ENCODE results near the gene ZBTB20. TPM values are rescaled to one million over a fixed set of nuclear protein-coding genes. Genes with fewer than 3 reads are reported as not detected.

ZBTB20 gene
- polyA plus RNA-seq, 1 donor from 2014 or later: 4.8 TPM

DNA sequence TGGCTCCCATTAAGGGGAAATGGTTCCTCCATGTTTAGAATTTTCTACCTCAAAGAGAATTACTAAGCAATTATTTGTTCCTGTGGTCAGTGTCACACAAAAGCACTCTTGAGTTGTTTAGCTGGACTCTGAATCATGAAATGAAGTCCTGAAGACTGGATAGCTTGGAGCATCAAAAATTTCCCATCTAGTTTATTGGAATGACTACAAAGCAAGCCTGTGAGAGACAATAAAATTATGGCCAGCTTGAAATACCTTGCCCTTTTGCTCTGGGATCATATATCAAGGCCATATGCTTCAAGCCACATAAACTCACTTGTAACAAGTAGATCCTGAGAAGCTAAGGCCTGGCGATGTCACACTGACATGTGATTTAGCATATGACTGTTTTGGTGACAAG lies 561.0 kb downstream of the ZBTB20 start:
- TF ChIP-seq RAD21 (conservative IDR thresholded peaks at IDR 0.05) (no peak), POLR2AphosphoS5 (IDR thresholded peaks at IDR 0.05) (no peak), EP300 (conservative IDR thresholded peaks at IDR 0.05; ENCODE audit: poor library complexity, severe bottlenecking) (no peak), MXI1 (conservative IDR thresholded peaks at IDR 0.05; ENCODE audit: poor library complexity, severe bottlenecking) (no peak), EZH2 (IDR thresholded peaks at IDR 0.05; ENCODE audit: borderline replicate concordance, insufficient read depth, low read length, poor library complexity, severe bottlenecking) (no peak), TAF1 (IDR thresholded peaks at IDR 0.05; ENCODE audit: low read depth) (no peak)
- TF ChIP-seq, protein P1, sequence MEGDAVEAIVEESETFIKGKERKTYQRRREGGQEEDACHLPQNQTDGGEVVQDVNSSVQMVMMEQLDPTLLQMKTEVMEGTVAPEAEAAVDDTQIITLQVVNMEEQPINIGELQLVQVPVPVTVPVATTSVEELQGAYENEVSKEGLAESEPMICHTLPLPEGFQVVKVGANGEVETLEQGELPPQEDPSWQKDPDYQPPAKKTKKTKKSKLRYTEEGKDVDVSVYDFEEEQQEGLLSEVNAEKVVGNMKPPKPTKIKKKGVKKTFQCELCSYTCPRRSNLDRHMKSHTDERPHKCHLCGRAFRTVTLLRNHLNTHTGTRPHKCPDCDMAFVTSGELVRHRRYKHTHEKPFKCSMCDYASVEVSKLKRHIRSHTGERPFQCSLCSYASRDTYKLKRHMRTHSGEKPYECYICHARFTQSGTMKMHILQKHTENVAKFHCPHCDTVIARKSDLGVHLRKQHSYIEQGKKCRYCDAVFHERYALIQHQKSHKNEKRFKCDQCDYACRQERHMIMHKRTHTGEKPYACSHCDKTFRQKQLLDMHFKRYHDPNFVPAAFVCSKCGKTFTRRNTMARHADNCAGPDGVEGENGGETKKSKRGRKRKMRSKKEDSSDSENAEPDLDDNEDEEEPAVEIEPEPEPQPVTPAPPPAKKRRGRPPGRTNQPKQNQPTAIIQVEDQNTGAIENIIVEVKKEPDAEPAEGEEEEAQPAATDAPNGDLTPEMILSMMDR (IDR thresholded peaks at IDR 0.05; ENCODE audit: poor library complexity, severe bottlenecking): no peak
- no peaks in the 10 kb centered on the region for H4K20me1 ChIP-seq (ENCODE audit: insufficient read depth)

DNA sequence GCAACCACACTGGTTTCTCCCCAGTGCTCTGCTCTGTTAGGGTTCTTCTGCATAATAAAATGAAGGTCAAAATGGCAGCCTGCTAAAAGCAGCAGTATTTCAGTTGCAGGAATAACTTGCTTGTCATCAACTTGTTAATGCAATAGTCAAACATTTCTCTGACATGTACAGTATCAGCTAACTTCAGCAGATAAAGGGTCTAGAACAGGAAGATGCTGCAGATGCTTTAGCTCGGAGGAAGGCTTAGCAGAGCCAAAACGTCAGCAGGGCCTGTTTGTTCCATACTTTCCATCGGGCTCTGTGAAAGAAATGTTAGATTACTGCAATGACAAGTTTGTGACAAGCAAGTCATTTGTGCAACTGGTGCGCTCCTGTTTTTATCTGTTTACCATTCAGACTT lies 561.4 kb downstream of the ZBTB20 start:
- Histone ChIP-seq H3K4me3 (ENCODE audit: low read length) (no peak overlapping the region), H3K4me2 (ENCODE audit: low read length) (no peak overlapping the region), H3K27me3 (ENCODE audit: insufficient read depth, low read depth, low read length) (no peaks in the 10 kb centered on the region), H4K20me1 (ENCODE audit: insufficient read depth) (no peaks in the 10 kb centered on the region), H3K9me2 (ENCODE audit: insufficient read depth, low read length) (no peaks in the 10 kb centered on the region), H2AFZ (ENCODE audit: low read depth, low read length) (no peak overlapping the region), H3K27ac (ENCODE audit: low read length) (no peak overlapping the region), H3K36me3 (ENCODE audit: insufficient read depth, low read length) (no peaks in the 10 kb centered on the region), H3K9ac (ENCODE audit: low read length) (no peak overlapping the region), H3K9me3 (ENCODE audit: low read length) (no peaks in the 10 kb centered on the region), H3F3A (ENCODE audit: insufficient read depth, low read length, poor library complexity, severe bottlenecking) (no peaks in the 10 kb centered on the region), H3K79me2 (replicated peaks; ENCODE audit: insufficient read depth, low read length) (no peaks in the 10 kb centered on the region)
- no peak for TF ChIP-seq MXI1 (conservative IDR thresholded peaks at IDR 0.05; ENCODE audit: poor library complexity, severe bottlenecking)
- TF ChIP-seq POLR2AphosphoS5 (IDR thresholded peaks at IDR 0.05): peak; percentile 32

More for the DNA sequence above, 561.0 kb downstream of the ZBTB20 start:
- no peaks in the 10 kb centered on the region for H3K36me3 ChIP-seq (ENCODE audit: insufficient read depth, low read length)
- H3K27me3 ChIP-seq (ENCODE audit: insufficient read depth, low read depth, low read length): no peaks in the 10 kb centered on the region
- no peaks in the 10 kb centered on the region for H3K9me2 ChIP-seq (ENCODE audit: insufficient read depth, low read length)
- H3K79me2 ChIP-seq (replicated peaks; ENCODE audit: insufficient read depth, low read length): no peaks in the 10 kb centered on the region
- no peaks in the 10 kb centered on the region for H3F3A ChIP-seq (ENCODE audit: insufficient read depth, low read length, poor library complexity, severe bottlenecking)
- H2AFZ ChIP-seq (ENCODE audit: low read depth, low read length): no peak overlapping the region
- no peaks in the 10 kb centered on the region for H3K9me3 ChIP-seq (ENCODE audit: low read length)
- no peak overlapping the region for H3K9ac ChIP-seq (ENCODE audit: low read length)
- H3K4me2 ChIP-seq (ENCODE audit: low read length): no peak overlapping the region
- H3K4me3 ChIP-seq (ENCODE audit: low read length): no peak overlapping the region
- H3K27ac ChIP-seq (ENCODE audit: low read length): no peak overlapping the region

DNA sequence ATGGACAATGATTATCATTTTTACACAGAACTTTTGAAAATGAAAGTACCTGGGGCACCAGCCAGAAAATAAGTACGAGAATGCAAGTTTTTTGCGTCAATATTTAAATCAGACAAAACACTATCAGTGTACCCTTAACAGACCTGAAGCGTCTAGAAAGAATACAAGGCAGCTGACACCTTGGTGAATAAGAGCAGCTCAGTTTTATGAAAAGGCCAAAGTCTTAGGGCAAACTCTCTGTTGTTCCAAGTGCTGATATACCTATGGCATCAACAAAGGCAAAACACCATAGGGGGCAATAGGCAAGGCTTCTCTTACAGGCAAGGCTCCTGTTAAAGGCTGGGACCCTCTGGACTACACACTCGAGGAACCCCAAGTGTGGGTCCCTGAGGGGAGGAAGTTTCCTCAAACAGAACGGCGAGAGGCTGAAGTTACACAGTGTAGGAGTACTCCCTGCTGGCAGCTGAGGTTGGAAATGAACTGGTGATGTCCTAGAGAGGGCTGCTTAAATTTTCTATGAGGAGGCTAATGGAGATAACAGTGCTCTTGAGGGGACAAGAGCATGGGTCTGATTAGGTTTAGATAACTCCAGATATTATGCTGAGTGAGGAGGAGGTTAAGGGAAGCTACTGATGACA lies 562.2 kb downstream of the ZBTB20 start:
- H3K27ac ChIP-seq (ENCODE audit: low read length): no peak overlapping the region
- H3K79me2 ChIP-seq (replicated peaks; ENCODE audit: insufficient read depth, low read length): no peaks in the 10 kb centered on the region
- no peaks in the 10 kb centered on the region for H3K27me3 ChIP-seq (ENCODE audit: insufficient read depth, low read depth, low read length)
- no peaks in the 10 kb centered on the region for H3K9me3 ChIP-seq (ENCODE audit: low read length)
- no peaks in the 10 kb centered on the region for H3F3A ChIP-seq (ENCODE audit: insufficient read depth, low read length, poor library complexity, severe bottlenecking)
- H3K36me3 ChIP-seq (ENCODE audit: insufficient read depth, low read length): no peaks in the 10 kb centered on the region
- H2AFZ ChIP-seq (ENCODE audit: low read depth, low read length): no peak overlapping the region
- H3K9me2 ChIP-seq (ENCODE audit: insufficient read depth, low read length): no peaks in the 10 kb centered on the region
- no peak for TF ChIP-seq EP300 (conservative IDR thresholded peaks at IDR 0.05; ENCODE audit: poor library complexity, severe bottlenecking)
- no peak for TF ChIP-seq TAF1 (IDR thresholded peaks at IDR 0.05; ENCODE audit: low read depth)
- TF ChIP-seq POLR2AphosphoS5 (IDR thresholded peaks at IDR 0.05): no peak
- TF ChIP-seq MXI1 (conservative IDR thresholded peaks at IDR 0.05; ENCODE audit: poor library complexity, severe bottlenecking): no peak
- no peak for TF ChIP-seq EZH2 (IDR thresholded peaks at IDR 0.05; ENCODE audit: borderline replicate concordance, insufficient read depth, low read length, poor library complexity, severe bottlenecking)
- no peak for TF ChIP-seq SMC3 (conservative IDR thresholded peaks at IDR 0.05; ENCODE audit: poor library complexity)
- TF ChIP-seq, protein P2, sequence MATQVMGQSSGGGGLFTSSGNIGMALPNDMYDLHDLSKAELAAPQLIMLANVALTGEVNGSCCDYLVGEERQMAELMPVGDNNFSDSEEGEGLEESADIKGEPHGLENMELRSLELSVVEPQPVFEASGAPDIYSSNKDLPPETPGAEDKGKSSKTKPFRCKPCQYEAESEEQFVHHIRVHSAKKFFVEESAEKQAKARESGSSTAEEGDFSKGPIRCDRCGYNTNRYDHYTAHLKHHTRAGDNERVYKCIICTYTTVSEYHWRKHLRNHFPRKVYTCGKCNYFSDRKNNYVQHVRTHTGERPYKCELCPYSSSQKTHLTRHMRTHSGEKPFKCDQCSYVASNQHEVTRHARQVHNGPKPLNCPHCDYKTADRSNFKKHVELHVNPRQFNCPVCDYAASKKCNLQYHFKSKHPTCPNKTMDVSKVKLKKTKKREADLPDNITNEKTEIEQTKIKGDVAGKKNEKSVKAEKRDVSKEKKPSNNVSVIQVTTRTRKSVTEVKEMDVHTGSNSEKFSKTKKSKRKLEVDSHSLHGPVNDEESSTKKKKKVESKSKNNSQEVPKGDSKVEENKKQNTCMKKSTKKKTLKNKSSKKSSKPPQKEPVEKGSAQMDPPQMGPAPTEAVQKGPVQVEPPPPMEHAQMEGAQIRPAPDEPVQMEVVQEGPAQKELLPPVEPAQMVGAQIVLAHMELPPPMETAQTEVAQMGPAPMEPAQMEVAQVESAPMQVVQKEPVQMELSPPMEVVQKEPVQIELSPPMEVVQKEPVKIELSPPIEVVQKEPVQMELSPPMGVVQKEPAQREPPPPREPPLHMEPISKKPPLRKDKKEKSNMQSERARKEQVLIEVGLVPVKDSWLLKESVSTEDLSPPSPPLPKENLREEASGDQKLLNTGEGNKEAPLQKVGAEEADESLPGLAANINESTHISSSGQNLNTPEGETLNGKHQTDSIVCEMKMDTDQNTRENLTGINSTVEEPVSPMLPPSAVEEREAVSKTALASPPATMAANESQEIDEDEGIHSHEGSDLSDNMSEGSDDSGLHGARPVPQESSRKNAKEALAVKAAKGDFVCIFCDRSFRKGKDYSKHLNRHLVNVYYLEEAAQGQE (IDR thresholded peaks at IDR 0.05; ENCODE audit: borderline replicate concordance): no peak
- TF ChIP-seq, protein P1 (IDR thresholded peaks at IDR 0.05; ENCODE audit: poor library complexity, severe bottlenecking): no peak
- no peak for TF ChIP-seq RAD21 (conservative IDR thresholded peaks at IDR 0.05)
- no peak overlapping the region for H3K9ac ChIP-seq (ENCODE audit: low read length)
- H3K4me2 ChIP-seq (ENCODE audit: low read length): no peak overlapping the region
- H3K4me3 ChIP-seq (ENCODE audit: low read length): no peak overlapping the region
- H4K20me1 ChIP-seq (ENCODE audit: insufficient read depth): no peaks in the 10 kb centered on the region

All from neural cell (in vitro differentiated cells).